ENCODE measurements around the gene ATP6V0B.

DNA sequence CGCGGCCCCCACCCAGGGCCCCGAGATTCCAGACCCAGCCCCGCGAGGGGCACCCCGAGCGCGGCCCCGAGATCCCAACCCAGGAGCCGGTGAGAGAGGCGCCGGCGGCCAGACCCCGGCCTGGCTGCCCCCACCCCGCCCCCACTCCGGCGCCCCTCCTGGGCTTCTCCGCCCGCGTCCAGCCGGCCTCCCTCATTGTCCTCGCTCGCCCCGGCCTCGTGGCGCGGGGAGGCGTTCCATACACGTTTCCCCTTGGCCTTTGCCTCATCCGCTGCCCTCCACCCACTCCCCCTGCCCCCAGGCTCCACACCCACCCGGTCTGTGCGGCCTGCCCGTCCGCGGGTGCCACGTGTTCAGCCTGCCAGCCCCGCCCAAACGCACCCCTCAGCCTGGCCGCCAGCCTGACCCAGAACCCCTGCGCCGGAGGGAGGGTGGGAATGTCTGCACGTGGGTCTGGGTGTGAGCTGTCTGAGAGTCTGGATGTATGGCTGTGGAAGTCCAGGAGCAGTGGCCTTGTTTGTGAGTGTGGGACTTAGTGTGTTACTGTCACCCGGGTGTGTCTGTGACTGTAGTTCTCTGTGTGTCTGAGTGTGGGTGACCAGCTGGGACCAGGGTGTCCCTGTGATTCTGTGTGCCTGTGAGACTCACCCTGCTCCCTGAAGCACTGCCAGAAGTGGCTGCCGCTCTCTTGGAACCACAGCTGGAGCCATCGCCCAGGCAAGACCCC is 4.9 kb downstream of the ATP6V0B start:
- TF ChIP-seq SMC3 (IDR thresholded peaks at IDR 0.05; ENCODE audit: low read depth, low read length) (no peak), RFX5 (IDR thresholded peaks at IDR 0.05; ENCODE audit: low read depth, low read length) (no peak), RAD21 (IDR thresholded peaks at IDR 0.05; ENCODE audit: low read length) (no peak), POLR2A (IDR thresholded peaks at IDR 0.05; ENCODE audit: low read depth, low read length) (no peak), NFE2L2 (IDR thresholded peaks at IDR 0.05; ENCODE audit: low read depth, low read length) (no peak)
- TF ChIP-seq, protein P1, sequence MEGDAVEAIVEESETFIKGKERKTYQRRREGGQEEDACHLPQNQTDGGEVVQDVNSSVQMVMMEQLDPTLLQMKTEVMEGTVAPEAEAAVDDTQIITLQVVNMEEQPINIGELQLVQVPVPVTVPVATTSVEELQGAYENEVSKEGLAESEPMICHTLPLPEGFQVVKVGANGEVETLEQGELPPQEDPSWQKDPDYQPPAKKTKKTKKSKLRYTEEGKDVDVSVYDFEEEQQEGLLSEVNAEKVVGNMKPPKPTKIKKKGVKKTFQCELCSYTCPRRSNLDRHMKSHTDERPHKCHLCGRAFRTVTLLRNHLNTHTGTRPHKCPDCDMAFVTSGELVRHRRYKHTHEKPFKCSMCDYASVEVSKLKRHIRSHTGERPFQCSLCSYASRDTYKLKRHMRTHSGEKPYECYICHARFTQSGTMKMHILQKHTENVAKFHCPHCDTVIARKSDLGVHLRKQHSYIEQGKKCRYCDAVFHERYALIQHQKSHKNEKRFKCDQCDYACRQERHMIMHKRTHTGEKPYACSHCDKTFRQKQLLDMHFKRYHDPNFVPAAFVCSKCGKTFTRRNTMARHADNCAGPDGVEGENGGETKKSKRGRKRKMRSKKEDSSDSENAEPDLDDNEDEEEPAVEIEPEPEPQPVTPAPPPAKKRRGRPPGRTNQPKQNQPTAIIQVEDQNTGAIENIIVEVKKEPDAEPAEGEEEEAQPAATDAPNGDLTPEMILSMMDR (conservative IDR thresholded peaks at IDR 0.05; ENCODE audit: low read depth, low read length) = no peak
- TF ChIP-seq, protein P2, sequence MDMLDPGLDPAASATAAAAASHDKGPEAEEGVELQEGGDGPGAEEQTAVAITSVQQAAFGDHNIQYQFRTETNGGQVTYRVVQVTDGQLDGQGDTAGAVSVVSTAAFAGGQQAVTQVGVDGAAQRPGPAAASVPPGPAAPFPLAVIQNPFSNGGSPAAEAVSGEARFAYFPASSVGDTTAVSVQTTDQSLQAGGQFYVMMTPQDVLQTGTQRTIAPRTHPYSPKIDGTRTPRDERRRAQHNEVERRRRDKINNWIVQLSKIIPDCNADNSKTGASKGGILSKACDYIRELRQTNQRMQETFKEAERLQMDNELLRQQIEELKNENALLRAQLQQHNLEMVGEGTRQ (IDR thresholded peaks at IDR 0.05; ENCODE audit: low read depth, low read length) = peak; percentile 62; the same call in 1 of the 2 replicates

All from IMR-90 (cell line).